Stomach (tissue), 9 donors: ENCODE measurements around the gene RANBP10. TPM values are rescaled to one million over a fixed set of nuclear protein-coding genes. Genes with fewer than 3 reads are reported as not detected.
A peak's percentile ranks its signal among the peaks of the same experiment; 100 is the strongest.

Experiments used
- DNase-seq, 2 donors: peaks; one replicate each; pipeline versions ENCODE4 v3.0.0 to v3.0.0-alpha.2; 2013 to 2019
- H3K27ac ChIP-seq, 5 donors: fragments of 200-600 bp in 4 of 5; sonication (generic) in 4 of 5; one replicate each; pipeline ENCODE4 v1.5.1; 2013 to 2019; ENCODE audit warnings: mild to moderate bottlenecking in 1 of 5, moderate library complexity in 1 of 5
- H3K27me3 ChIP-seq, 3 donors: fragments of 200-600 bp; sonication (generic); one replicate each; pipeline ENCODE4 v1.5.1; 2017 to 2019; ENCODE audit warnings: mixed run types in 1 of 3
- H3K36me3 ChIP-seq, 4 donors: fragments of 200-600 bp; sonication (generic); 1 replicate in 3 of 4; 2 replicates in 1 of 4; pipeline ENCODE4 v1.5.1; 2016 to 2019
- H3K4me1 ChIP-seq, 4 donors: fragments of 200-600 bp; sonication (generic); one replicate each; pipeline ENCODE4 v1.5.1; 2016 to 2019
- H3K4me3 ChIP-seq, 4 donors: fragments of 200-600 bp; sonication (generic) in 3 of 4; one replicate each; pipeline ENCODE4 v1.5.1; 2016 to 2019; ENCODE audit warnings: mild to moderate bottlenecking in 1 of 4
- H3K9me3 ChIP-seq, 4 donors: fragments of 200-600 bp; sonication (generic); one replicate each; pipeline ENCODE4 v1.5.1; 2016 to 2019
- CTCF ChIP-seq, 7 experiments: fragments of 450-650 bp in 4 of 7; fragments of 200-600 bp in 3 of 7; sonication (generic) in 3 of 7; IDR thresholded peaks; one replicate each; pipeline ENCODE4 v1.5.1; 2016 to 2019; ENCODE audit warnings: antibody characterized with exemption in 7 of 7, control low read depth in 2 of 7, mild to moderate bottlenecking in 1 of 7
- EP300 ChIP-seq: sonication (generic); formaldehyde crosslinking; IDR thresholded peaks from one replicate; pipeline ENCODE4 v1.6.1; 2017; ENCODE audit warnings: antibody characterized with exemption
- POLR2A ChIP-seq, 4 donors: fragments of 450-650 bp; IDR thresholded peaks; one replicate each; pipeline ENCODE4 v1.6.1; 2016; ENCODE audit warnings: antibody characterized with exemption in 4 of 4, control low read depth in 2 of 4, mild to moderate bottlenecking in 1 of 4, moderate library complexity in 1 of 4
- POLR2AphosphoS5 ChIP-seq, 3 donors: sonication (generic); formaldehyde crosslinking; IDR thresholded peaks; one replicate each; pipeline ENCODE4 v1.6.1; 2016; ENCODE audit warnings: antibody characterized with exemption in 3 of 3
- WGBS, 5 donors: extraction: QIAGEN DNeasy Blood & Tissue Kit in 3 of 5; methylation state at CpG; one replicate each; pipeline versions ENCODE4 v1.1.5 to v1.1.7; 2013 to 2018; 5-methylcytosine and 5-hydroxymethylcytosine counted together
- intact Hi-C: fragments of 100-400 bp; cut with DNase I; formaldehyde crosslinking; loops from one replicate; pipeline ENCODE4 v1.15.1; 2023; ENCODE audit warnings: low total_unique reads
- polyA plus RNA-seq, 3 donors: library from polyadenylated mRNA; stranded (reverse); fragments of 200-250 nt; gene quantifications; one replicate each; pipeline ENCODE4 v1.2.3, GENCODE V29; 2013
- total RNA-seq, 5 donors: library from RNA; depleted of rRNA; stranded (reverse); fragments of >200 nt; gene quantifications; one replicate each; pipeline versions ENCODE4 v1.1.0 to v1.2.3, GENCODE V29; 2014 to 2016
- donor health status: healthy with polysubstance abuse.
- donor health status: Bipolar disorder and iron deficiency.
- donor health status: healthy.

RANBP10 gene
- total and polyA plus RNA-seq, 8 donors = 2.9 to 37.3 (median 8.0) TPM

- H3K4me1 ChIP-seq = peaks cover 15 to 22% (median 18%) of the 10 kb centered on the region in 4 donors
- no peaks in the 10 kb centered on the region for H3K27me3 ChIP-seq
- peak in 1 of 2 donors; percentile 55 for DNase-seq
- peaks cover 2 to 21% (median 19%) of the 10 kb centered on the region in 4 donors for H3K36me3 ChIP-seq
- H3K4me3 ChIP-seq = no peak overlapping the region
- H3K27ac ChIP-seq = peak overlapping the region in 3 of 5 donors; percentile 33 to 71 (median 46)
- no peaks in the 10 kb centered on the region for H3K9me3 ChIP-seq
- intact Hi-C loops = no loop called here
- WGBS, 5 donors = 14 to 43% (median 36%) methylated on average over 4 of the region's 4 CpGs
- TF ChIP-seq EP300 (no peak), POLR2A (IDR thresholded peaks at IDR 0.05) (no peak), POLR2AphosphoS5 (IDR thresholded peaks at IDR 0.05) (no peak)
These were observed 33.3 kb downstream of the RANBP10 start for GRCh38 chr16:67773099-67773498.

- Histone ChIP-seq H3K36me3 (peaks cover 7 to 37% (median 33%) of the 10 kb centered on the region in 4 donors), H3K4me3 (no peak overlapping the region), H3K27ac (no peak overlapping the region), H3K4me1 (peaks cover 15 to 22% (median 18%) of the 10 kb centered on the region in 4 donors), H3K9me3 (no peaks in the 10 kb centered on the region), H3K27me3 (no peaks in the 10 kb centered on the region)
- no peak for DNase-seq
- 82 to 94% (median 92%) methylated on average over 6 of the region's 6 CpGs for WGBS, 5 donors
- intact Hi-C loops = no loop called here
- TF ChIP-seq POLR2AphosphoS5 (IDR thresholded peaks at IDR 0.05) = no peak
- no peak for TF ChIP-seq CTCF (IDR thresholded peaks at IDR 0.05)
- TF ChIP-seq POLR2A (IDR thresholded peaks at IDR 0.05) = no peak
- no peak for TF ChIP-seq EP300
These were observed 35.9 kb downstream of the RANBP10 start for GRCh38 chr16:67770346-67770991.

GRCh38 chr16:67767953-67768352 lies 38.4 kb downstream of the RANBP10 start:
- Histone ChIP-seq H3K4me1 (peaks cover 0 to 6% (median 2%) of the 10 kb centered on the region in 4 donors), H3K4me3 (no peak overlapping the region), H3K27ac (no peak overlapping the region), H3K36me3 (peaks cover 7 to 53% (median 45%) of the 10 kb centered on the region in 4 donors), H3K9me3 (no peaks in the 10 kb centered on the region), H3K27me3 (no peaks in the 10 kb centered on the region)
- 81 to 88% (median 81%) methylated on average over 7 of the region's 7 CpGs for WGBS, 5 donors
- no peak for TF ChIP-seq POLR2A (IDR thresholded peaks at IDR 0.05)
- no peak for TF ChIP-seq EP300
- TF ChIP-seq POLR2AphosphoS5 (IDR thresholded peaks at IDR 0.05) = no peak
- no peak for TF ChIP-seq CTCF (IDR thresholded peaks at IDR 0.05)
- DNase-seq = no peak
- intact Hi-C loops = no loop called here

GRCh38 chr16:67766291-67766690 lies 40.1 kb downstream of the RANBP10 start:
- WGBS, 5 donors = 90 to 96% (median 94%) methylated on average over 4 of the region's 4 CpGs

More at GRCh38 chr16:67766291-67766690, 40.1 kb downstream of the RANBP10 start:
- Histone ChIP-seq H3K27ac (no peak overlapping the region), H3K27me3 (no peaks in the 10 kb centered on the region), H3K4me3 (no peak overlapping the region), H3K4me1 (no peaks in the 10 kb centered on the region), H3K36me3 (peaks cover 4 to 53% (median 45%) of the 10 kb centered on the region in 4 donors), H3K9me3 (no peaks in the 10 kb centered on the region)
- TF ChIP-seq CTCF (IDR thresholded peaks at IDR 0.05) (no peak), POLR2A (IDR thresholded peaks at IDR 0.05) (no peak), POLR2AphosphoS5 (IDR thresholded peaks at IDR 0.05) (no peak), EP300 (no peak)
- intact Hi-C loops = no loop called here
- no peak for DNase-seq
